Activated T-helper 2 cell treated with anti-CD3 and anti-CD28 coated beads, Interferon-gamma antibody, Interleukin-2, Interleukin-4, amounts not matched to agents 10 μg/mL and 5 μg/mL and 100 μg/mL, durations not matched to agents 14 hours and 24 hours and 36 hours (primary cell): ENCODE measurements around the gene GRPEL2. TPM values are rescaled to one million over a fixed set of nuclear protein-coding genes. Genes with fewer than 3 reads are reported as not detected.

ENCODE experiments used
- DNase-seq: peaks from one replicate; pipeline ENCODE4 v3.0.0; 2021; ENCODE audit warnings: low spot score
- H3K27ac Mint-ChIP-seq: one replicate; pipeline ENCODE4 v1.8.0; 2021; ENCODE audit warnings: mixed read lengths
- H3K27me3 Mint-ChIP-seq: one replicate; pipeline ENCODE4 v1.8.0; 2021; ENCODE audit warnings: low read depth, mixed read lengths
- H3K36me3 Mint-ChIP-seq: one replicate; pipeline ENCODE4 v1.8.0; 2021; ENCODE audit warnings: low read depth, mixed read lengths
- H3K4me1 Mint-ChIP-seq: one replicate; pipeline ENCODE4 v1.8.0; 2021; ENCODE audit warnings: low read depth, mixed read lengths
- H3K4me3 Mint-ChIP-seq: one replicate; pipeline ENCODE4 v1.8.0; 2021; ENCODE audit warnings: low read depth, mild to moderate bottlenecking, moderate library complexity, mixed read lengths
- H3K9me3 Mint-ChIP-seq: one replicate; pipeline ENCODE4 v1.8.0; 2021; ENCODE audit warnings: mixed read lengths
- intact Hi-C: fragments of 100-400 bp; cut with micrococcal nuclease; formaldehyde crosslinking; loops from one replicate; pipeline ENCODE4 v1.15.1; 2023
- total RNA-seq: library from RNA; stranded (reverse); gene quantifications from 2 replicates; pipeline ENCODE4 v1.2.3, GENCODE V29; 2022

GRPEL2 gene
- total RNA-seq, 1 donor from 2014 or later, result 22.5 TPM

DNA sequence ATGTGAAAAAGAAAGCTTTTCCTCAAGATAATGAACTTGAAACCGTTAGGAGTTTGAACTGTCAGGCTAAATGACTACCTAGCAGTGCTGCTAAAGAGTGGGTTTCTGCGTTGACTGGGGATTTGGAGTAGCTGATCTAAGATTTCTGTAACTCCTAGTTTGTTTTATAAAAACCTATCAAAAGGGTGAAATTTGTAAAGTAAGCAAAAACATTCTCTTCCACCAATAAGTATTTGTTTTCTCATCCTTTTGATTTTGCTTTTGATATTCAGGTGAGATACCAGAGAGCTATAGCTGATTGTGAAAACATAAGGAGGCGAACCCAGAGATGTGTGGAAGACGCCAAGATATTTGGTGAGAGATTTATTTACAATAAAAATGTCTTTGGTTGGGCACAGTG, 4.1 kb downstream of the GRPEL2 start:
- Mint-ChIP-seq H3K27ac (peak overlapping the region; percentile 36), H3K4me3 (peak overlapping the region; percentile 98)

DNA sequence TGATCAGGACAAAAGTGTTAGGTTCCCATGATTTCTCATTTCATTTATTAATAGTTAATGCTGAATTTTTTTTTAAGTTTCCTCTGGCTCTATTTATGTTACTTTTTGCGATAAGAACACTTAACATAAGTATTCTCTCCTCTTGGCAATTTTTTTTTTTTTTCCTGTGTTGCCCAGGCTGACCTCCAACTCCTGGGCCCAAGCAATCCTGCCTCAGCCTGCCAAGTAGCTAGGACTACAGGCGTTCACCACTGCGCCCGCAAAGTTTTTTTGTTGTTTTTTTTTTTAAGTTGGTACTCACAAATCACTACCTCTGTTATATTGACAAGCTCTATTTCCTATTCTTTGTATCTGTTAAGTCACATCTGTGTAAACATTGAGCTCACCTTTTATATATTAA, 6.9 kb downstream of the GRPEL2 start:
- Mint-ChIP-seq H3K27ac (no peak overlapping the region), H3K36me3 (peaks cover 88% of the 10 kb centered on the region), H3K9me3 (no peaks in the 10 kb centered on the region), H3K4me1 (peaks cover 70% of the 10 kb centered on the region), H3K4me3 (no peak overlapping the region), H3K27me3 (no peaks in the 10 kb centered on the region)
- no peak for DNase-seq
- intact Hi-C loops, result no loop called here

More for the DNA sequence above, 4.1 kb downstream of the GRPEL2 start:
- H3K36me3 Mint-ChIP-seq, result peaks cover 82% of the 10 kb centered on the region
- peaks cover 60% of the 10 kb centered on the region for H3K4me1 Mint-ChIP-seq
- no peaks in the 10 kb centered on the region for H3K9me3 Mint-ChIP-seq
- no peak for DNase-seq
- intact Hi-C loops, result loop anchor here (5.0 kb wide), 2 partner anchors 557 to 613 kb away; partner anchors contain the start of gene SLC26A2
- no peaks in the 10 kb centered on the region for H3K27me3 Mint-ChIP-seq

DNA sequence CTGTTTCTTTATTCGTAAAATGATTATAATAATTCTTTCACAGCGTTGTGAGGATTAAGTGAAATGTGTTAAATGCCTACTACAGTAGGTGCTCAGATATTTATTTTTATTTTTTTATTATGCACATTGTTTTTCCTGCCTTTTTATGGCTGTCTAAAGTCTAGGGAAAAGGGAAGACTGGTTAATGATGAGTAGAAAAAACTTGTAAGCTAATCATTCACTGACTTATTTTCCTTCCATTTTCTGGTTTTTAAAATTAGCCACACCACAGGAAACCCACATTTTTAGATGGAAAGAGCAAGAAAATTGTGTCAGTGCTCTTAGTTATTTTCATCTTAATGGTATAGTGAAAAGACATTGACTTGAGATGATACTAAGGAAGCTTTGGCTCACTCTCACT, 8.6 kb downstream of the GRPEL2 start:
- peaks cover 73% of the 10 kb centered on the region for H3K36me3 Mint-ChIP-seq
- H3K4me1 Mint-ChIP-seq, result peaks cover 64% of the 10 kb centered on the region
- peak overlapping the region; percentile 56 for H3K27ac Mint-ChIP-seq
- no peak overlapping the region for H3K4me3 Mint-ChIP-seq
- H3K27me3 Mint-ChIP-seq, result no peaks in the 10 kb centered on the region
- H3K9me3 Mint-ChIP-seq, result no peaks in the 10 kb centered on the region
- no peak for DNase-seq
- intact Hi-C loops, result no loop called here

DNA sequence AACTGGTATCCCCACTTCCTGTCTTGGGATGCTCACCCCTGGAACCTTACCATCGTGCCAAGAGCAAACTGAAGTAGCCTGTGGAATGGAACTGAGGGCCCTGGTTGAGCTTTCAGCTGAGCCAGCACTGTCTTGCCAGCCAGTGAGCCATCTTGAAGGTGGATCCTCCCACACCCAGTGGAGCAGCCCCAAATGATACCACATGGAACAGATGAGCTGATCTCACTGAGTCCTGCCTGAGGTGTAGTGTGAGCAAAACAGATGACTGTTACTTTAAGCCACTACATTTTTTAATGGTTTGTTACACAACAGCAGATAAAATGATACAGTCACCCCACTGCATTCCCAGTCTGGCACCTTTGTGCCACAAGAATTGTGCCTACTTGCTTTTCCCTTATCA, 10.4 kb downstream of the GRPEL2 start:
- Mint-ChIP-seq H3K27ac (peak overlapping the region; percentile 67), H3K9me3 (no peaks in the 10 kb centered on the region), H3K27me3 (no peaks in the 10 kb centered on the region), H3K4me3 (no peak overlapping the region), H3K36me3 (peaks cover 63% of the 10 kb centered on the region), H3K4me1 (peaks cover 67% of the 10 kb centered on the region)
- intact Hi-C loops, result loop anchor here (2.0 to 5.0 kb wide), 2 partner anchors 195 to 973 kb away; partner anchors contain the start of genes CSNK1A1 and FBXO38
- DNase-seq, result no peak

DNA sequence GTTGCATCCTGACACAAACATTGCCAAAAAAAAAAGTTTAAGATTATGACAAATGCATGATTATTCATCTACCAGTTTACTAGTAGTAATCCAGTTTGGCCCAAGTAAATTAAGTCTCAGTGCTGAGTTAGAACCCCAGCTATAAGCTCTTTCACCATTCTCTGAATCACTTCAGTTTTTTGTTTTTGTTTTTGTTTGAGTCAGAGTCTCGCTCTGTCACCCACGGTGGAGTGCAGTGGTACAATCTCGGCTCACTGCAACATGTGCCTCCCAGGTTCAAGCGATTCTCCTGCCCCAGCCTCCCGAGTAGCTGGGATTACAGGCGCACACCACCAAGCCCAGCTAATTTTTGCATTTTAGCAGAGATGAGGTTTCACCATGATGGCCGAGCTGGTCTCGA, 11.1 kb downstream of the GRPEL2 start:
- Mint-ChIP-seq H3K27ac (peak overlapping the region; percentile 54), H3K27me3 (no peaks in the 10 kb centered on the region), H3K4me3 (peak overlapping the region; percentile 15)

DNA sequence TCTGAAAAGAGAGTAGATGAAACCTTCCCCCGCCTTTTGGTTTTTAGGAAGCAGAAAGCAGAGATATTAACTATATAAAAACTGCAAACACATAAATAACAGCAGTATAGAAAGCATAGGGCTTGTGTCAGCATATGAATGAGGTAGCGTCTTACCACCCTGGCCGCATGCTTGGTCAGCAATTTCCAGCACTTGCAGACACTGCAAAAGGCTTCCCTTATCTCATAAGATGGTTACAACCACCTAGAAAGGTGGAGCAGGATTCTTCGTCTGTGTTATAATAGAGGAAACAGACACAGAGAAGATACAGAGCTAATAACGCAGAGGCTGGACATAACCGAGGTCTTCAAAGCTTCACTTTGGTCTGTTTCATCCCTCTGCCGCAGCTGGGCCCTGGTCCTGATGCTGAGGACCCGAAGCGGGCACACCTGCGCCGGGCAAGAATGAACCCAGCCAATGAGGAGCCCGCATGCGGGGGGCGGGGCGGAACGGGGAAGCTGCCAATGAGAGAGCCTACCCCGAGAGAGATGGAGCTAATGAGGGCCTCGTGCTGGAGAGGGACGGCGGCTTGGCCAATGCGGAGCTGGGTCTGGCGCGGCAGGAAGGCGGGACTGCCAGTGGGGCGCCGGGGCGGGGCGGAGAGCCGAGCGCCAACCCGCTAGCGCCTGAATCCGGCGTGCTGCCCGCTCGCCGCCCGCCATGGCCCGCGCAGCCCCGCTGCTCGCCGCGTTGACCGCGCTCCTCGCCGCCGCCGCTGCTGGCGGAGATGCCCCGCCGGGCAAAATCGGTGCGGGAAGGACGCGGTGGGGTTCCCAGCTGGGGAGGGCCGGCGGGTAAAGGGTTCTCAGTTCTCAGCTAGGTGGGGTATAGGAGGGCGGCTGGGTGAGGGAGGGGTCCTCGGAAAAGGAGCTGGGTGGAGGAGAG, 12.3 kb downstream of the GRPEL2 start, which contains the start of gene PCYOX1L:
Gene PCYOX1L, plus strand, starts transcription at position 677 of the 924 bp plus-strand sequence. Its CDS starts 23 bp downstream, at position 700.
- intact Hi-C loops, result loop anchor here (1.0 to 5.0 kb wide), 3 partner anchors 12 to 975 kb away; partner anchors contain the start of genes CSNK1A1, FBXO38 and GRPEL2

More for the DNA sequence above, 11.1 kb downstream of the GRPEL2 start:
- Mint-ChIP-seq H3K36me3 (peaks cover 56% of the 10 kb centered on the region), H3K9me3 (no peaks in the 10 kb centered on the region), H3K4me1 (peaks cover 68% of the 10 kb centered on the region)
- no peak for DNase-seq
- intact Hi-C loops, result loop anchor here (2.0 to 5.0 kb wide), 2 partner anchors 194 to 974 kb away; partner anchors contain the start of genes CSNK1A1 and FBXO38

DNA sequence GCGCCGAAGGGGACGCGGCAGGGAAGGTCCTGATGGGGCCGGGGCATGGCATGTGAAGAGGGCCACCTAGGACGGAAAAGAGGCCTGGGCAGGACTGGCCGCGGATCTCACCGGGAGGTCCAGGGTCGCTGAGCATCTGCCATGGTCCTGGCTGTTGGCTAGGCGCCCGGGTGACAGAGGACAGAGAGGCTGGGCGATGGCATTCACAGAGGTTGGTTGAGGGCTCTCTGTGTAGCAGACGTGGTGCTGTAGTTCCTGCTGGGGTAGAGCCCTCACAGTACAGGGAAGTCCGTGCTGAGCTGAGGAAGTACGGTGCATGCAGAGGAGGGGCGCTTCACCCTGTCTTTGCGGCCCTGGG, 13.0 kb downstream of the GRPEL2 start:
- no peaks in the 10 kb centered on the region for H3K9me3 Mint-ChIP-seq

More for the DNA sequence above, 12.3 kb downstream of the GRPEL2 start, which contains the start of gene PCYOX1L:
- Mint-ChIP-seq H3K27me3 (no peaks in the 10 kb centered on the region), H3K4me3 (peak within 1 kb of the TSS; percentile 94), H3K9me3 (no peaks in the 10 kb centered on the region), H3K36me3 (peaks cover 43% of the 10 kb centered on the region), H3K27ac (peak within 1 kb of the TSS; percentile 81), H3K4me1 (peaks cover 63% of the 10 kb centered on the region)
- peak; percentile 97 for DNase-seq

DNA sequence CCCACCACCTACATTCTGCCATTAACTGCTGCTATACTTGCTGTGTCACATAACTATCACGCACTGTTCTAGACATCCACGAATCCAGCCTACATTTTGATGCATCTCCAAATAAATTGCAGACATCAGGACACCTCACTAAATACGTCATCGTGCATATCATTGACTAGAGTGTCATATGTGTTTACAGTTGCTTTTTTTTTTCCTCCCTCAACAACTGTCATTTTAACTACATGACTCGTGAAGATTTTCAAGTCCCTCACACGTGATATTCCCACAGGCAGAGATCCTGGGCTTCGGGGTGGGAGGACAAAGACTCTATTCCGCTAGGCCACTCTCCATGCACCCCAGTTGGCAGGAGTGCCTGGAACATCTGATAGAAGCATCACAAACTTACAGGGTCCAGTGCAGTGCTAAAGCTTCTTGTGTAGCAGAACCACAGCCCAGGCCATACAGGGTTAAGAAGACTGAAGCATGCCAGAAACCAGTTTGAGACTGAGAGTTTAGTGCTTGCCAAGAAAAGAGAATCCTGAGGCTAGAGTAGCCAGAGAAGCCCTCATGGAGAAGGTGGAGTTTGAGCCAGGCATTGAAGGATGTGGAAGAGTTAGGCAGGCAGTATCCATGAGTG, 13.7 kb downstream of the GRPEL2 start:
- no peaks in the 10 kb centered on the region for H3K9me3 Mint-ChIP-seq

More for the DNA sequence above, 13.0 kb downstream of the GRPEL2 start:
- H3K27ac Mint-ChIP-seq, result peak overlapping the region; percentile 81
- peak; percentile 22 for DNase-seq
- peaks cover 59% of the 10 kb centered on the region for H3K4me1 Mint-ChIP-seq
- intact Hi-C loops, result loop anchor here (5.0 kb wide), 1 partner anchor 976 kb away; the partner anchor contains the start of gene FBXO38
- peaks cover 40% of the 10 kb centered on the region for H3K36me3 Mint-ChIP-seq
- H3K4me3 Mint-ChIP-seq, result peak overlapping the region; percentile 94
- H3K27me3 Mint-ChIP-seq, result no peaks in the 10 kb centered on the region

DNA sequence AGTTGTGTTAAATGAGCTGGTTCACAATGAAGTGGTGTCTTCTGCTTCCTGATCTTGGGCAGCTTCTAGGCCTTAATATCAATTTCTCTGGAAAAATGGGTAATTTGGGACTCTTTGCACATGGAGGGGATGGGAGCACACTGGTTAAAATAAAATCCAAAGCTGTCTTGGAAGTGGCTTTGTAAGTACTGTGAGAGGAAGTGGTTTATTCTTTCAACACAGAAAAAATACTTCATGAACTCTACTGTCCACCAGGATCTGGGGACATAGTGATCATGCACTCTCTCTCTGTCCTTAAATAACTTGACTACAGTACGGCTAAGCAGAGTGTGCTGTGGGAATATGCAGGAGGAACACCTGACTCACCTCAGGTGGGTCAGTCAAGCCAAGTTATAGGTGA, 15.0 kb downstream of the GRPEL2 start:
- Mint-ChIP-seq H3K36me3 (peaks cover 25% of the 10 kb centered on the region), H3K4me1 (peaks cover 44% of the 10 kb centered on the region), H3K27ac (peak overlapping the region; percentile 60), H3K4me3 (peak overlapping the region; percentile 37), H3K27me3 (no peaks in the 10 kb centered on the region), H3K9me3 (no peaks in the 10 kb centered on the region)
- intact Hi-C loops, result no loop called here
- DNase-seq, result no peak

More for the DNA sequence above, 13.7 kb downstream of the GRPEL2 start:
- Mint-ChIP-seq H3K36me3 (peaks cover 35% of the 10 kb centered on the region), H3K27ac (peak overlapping the region; percentile 20), H3K4me1 (peaks cover 54% of the 10 kb centered on the region), H3K4me3 (peak overlapping the region; percentile 94), H3K27me3 (no peaks in the 10 kb centered on the region)
- intact Hi-C loops, result loop anchor here (5.0 kb wide), 1 partner anchor 977 kb away; the partner anchor contains the start of gene FBXO38
- no peak for DNase-seq

DNA sequence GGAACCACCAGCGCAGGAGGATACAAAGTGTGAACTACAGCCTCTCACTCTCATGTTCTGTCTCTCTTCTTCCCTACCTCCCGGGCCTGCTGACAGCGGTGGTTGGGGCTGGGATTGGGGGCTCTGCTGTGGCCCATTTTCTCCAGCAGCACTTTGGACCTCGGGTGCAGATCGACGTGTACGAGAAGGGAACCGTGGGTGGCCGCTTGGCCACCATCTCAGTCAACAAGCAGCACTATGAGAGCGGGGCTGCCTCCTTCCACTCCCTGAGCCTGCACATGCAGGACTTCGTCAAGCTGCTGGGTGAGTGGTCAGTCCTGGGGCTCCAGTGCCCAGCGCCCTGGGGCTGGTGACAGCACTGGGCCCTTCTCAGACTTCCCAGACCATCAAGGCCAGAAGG, 17.2 kb downstream of the GRPEL2 start:
- Mint-ChIP-seq H3K27me3 (no peaks in the 10 kb centered on the region), H3K9me3 (no peaks in the 10 kb centered on the region), H3K36me3 (peaks cover 19% of the 10 kb centered on the region), H3K27ac (no peak overlapping the region), H3K4me3 (no peak overlapping the region), H3K4me1 (peaks cover 32% of the 10 kb centered on the region)
- DNase-seq, result no peak
- intact Hi-C loops, result no loop called here

DNA sequence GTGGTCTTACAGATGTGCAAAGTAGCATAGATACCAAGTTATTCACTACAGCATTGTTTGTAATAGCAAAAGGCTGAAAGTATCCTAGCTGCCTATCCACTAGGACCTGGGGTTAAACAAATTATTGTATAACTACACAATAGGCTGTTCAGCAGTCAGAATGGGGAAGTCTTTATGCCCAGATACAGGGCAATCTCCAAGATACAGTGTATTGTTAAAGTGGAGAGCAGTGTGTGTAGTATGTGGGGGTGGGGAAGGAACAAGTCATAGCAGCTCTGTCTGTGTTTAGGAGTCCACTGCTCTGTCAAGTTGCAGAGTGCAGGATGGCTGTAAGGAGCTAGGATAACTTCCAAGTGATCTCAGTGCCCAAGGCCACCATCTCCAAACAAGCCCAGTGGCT, 18.1 kb downstream of the GRPEL2 start:
- H3K27ac Mint-ChIP-seq, result no peak overlapping the region
- H3K9me3 Mint-ChIP-seq, result no peaks in the 10 kb centered on the region
- no peaks in the 10 kb centered on the region for H3K27me3 Mint-ChIP-seq
- no peak for DNase-seq
- intact Hi-C loops, result no loop called here
- H3K36me3 Mint-ChIP-seq, result peaks cover 20% of the 10 kb centered on the region
- H3K4me3 Mint-ChIP-seq, result no peak overlapping the region
- peaks cover 31% of the 10 kb centered on the region for H3K4me1 Mint-ChIP-seq

DNA sequence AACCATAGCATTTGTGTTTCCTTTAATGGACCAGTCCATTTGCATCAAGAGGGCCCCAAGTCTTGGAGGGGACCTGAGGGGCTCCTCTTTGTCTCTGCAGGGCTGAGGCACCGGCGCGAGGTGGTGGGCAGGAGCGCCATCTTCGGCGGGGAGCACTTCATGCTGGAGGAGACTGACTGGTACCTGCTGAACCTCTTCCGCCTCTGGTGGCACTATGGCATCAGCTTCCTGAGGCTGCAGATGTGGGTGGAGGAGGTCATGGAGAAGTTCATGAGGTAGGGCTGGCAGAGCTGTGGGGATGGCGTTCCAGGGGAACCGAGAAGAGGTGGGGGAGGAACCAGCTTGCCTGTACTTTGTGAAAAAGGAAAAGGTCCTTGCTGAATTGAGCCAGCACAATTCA, 18.6 kb downstream of the GRPEL2 start:
- H3K4me3 Mint-ChIP-seq, result no peak overlapping the region
- peaks cover 26% of the 10 kb centered on the region for H3K4me1 Mint-ChIP-seq
- DNase-seq, result no peak
- intact Hi-C loops, result no loop called here
- no peak overlapping the region for H3K27ac Mint-ChIP-seq
- H3K9me3 Mint-ChIP-seq, result no peaks in the 10 kb centered on the region
- peaks cover 18% of the 10 kb centered on the region for H3K36me3 Mint-ChIP-seq
- H3K27me3 Mint-ChIP-seq, result no peaks in the 10 kb centered on the region
